HepG2 (cell line): ENCODE measurements around the gene AKAP8. TPM values are rescaled to one million over a fixed set of nuclear protein-coding genes. Genes with fewer than 3 reads are reported as not detected.

Experiments
- ATAC-seq: fragments of 200-7000 bp; cut with Tn5 transposase; 3 replicates; pipeline ENCODE4 v1.9.1; 2020; ENCODE audit warnings: mild to moderate bottlenecking, moderate library complexity
- BruUV-seq: library from RNA; stranded (reverse); fragments of 400-500 nt; replicated peaks from 2 replicates; lab custom pipeline; 2021; lab: Mats Ljungman, UMichigan
- CTCF ChIA-PET: fragments of 300-600 bp; formaldehyde crosslinking; extraction: SDS; loops from one replicate; lab custom pipeline; 2021; ENCODE audit warnings: low total read pairs, inconsistent platforms, low intra/inter-chr PET ratio; lab: Yijun Ruan, JAX
- POLR2A ChIA-PET: fragments of 350-600 bp; sonication (Branson Sonifier 250); formaldehyde crosslinking; loops from one replicate; lab custom pipeline; 2020; ENCODE audit warnings: antibody characterized with exemption, inconsistent platforms; lab: Yijun Ruan, JAX
- DNase-seq: peaks from one replicate; pipeline ENCODE4 v3.0.0-alpha.2; 2015; ENCODE audit warnings: low spot score
- FAIRE-seq: peaks from 3 replicates; lab custom pipeline; 2011; peaks lifted over from hg19 to GRCh38; lab: Jason Lieb, UNC
- H2AFZ ChIP-seq: one replicate; pipeline ENCODE4 v1.6.1; 2011; ENCODE audit warnings: low read length, inconsistent platforms
- H3K27ac ChIP-seq: fragments of 300-600 bp; 3 replicates; pipeline ENCODE4 v1.8.0; 2011; ENCODE audit warnings: mixed run types, mild to moderate bottlenecking, mixed read lengths, low read length, inconsistent platforms; ENCODE audit not compliant: insufficient read depth; ENCODE audit errors: extremely low read length
- H3K27me3 ChIP-seq, 2 experiments: fragments of 200-600 bp in 1 of 2; 2 replicates in 1 of 2; 3 replicates in 1 of 2; pipeline versions ENCODE4 v1.6.0 to v1.8.0; 2011; ENCODE audit warnings: low read length in 2 of 2, mild to moderate bottlenecking in 2 of 2, moderate library complexity in 2 of 2, inconsistent platforms in 1 of 2; ENCODE audit not compliant: insufficient read depth in 2 of 2, control insufficient read depth in 1 of 2
- H3K36me3 ChIP-seq, 2 experiments: fragments of 200-600 bp in 1 of 2; replicated peaks in 1 of 2; 2 replicates in 1 of 2; 3 replicates in 1 of 2; pipeline versions ENCODE4 v1.5.1 to v1.8.0; 2011; ENCODE audit warnings: low read length in 2 of 2, inconsistent platforms in 1 of 2; ENCODE audit not compliant: insufficient read depth in 2 of 2, control insufficient read depth in 1 of 2
- H3K4me1 ChIP-seq: 2 replicates; pipeline ENCODE4 v1.5.1; 2012; ENCODE audit warnings: low read length, inconsistent platforms; ENCODE audit not compliant: insufficient read depth
- H3K4me2 ChIP-seq: 2 replicates; pipeline ENCODE4 v1.6.0; 2011; ENCODE audit warnings: low read depth, low read length, inconsistent platforms
- H3K4me3 ChIP-seq, 3 experiments: fragments of 200-600 bp in 1 of 3; sonication (generic), shearing (Covaris generic) in 1 of 3; replicated peaks in 1 of 3; 2 replicates each; pipeline ENCODE4 v1.5.1; 2011 to 2016; ENCODE audit warnings: low read length in 3 of 3, inconsistent platforms in 2 of 3, low read depth in 2 of 3, mild to moderate bottlenecking in 2 of 3, control low read depth in 1 of 3, mixed read lengths in 1 of 3; ENCODE audit not compliant: insufficient read depth in 1 of 3
- H3K79me2 ChIP-seq: one replicate; pipeline ENCODE4 v1.6.1; 2011; ENCODE audit warnings: low read length, inconsistent platforms; ENCODE audit not compliant: insufficient read depth
- H3K9ac ChIP-seq: 2 replicates; pipeline ENCODE4 v1.6.0; 2011; ENCODE audit warnings: mild to moderate bottlenecking, low read depth, low read length, inconsistent platforms; ENCODE audit not compliant: insufficient read depth
- H3K9me3 ChIP-seq: 2 replicates; pipeline ENCODE4 v1.5.1; 2012; ENCODE audit warnings: mild to moderate bottlenecking, low read length
- H4K20me1 ChIP-seq: 2 replicates; pipeline ENCODE4 v1.6.0; 2011; ENCODE audit warnings: inconsistent platforms, mild to moderate bottlenecking, low read length, moderate library complexity; ENCODE audit not compliant: insufficient read depth
- TRIM24 ChIP-seq: sonication (generic); formaldehyde crosslinking; IDR thresholded peaks from 2 replicates; pipeline ENCODE4 v1.8.0; 2022; ENCODE audit warnings: mild to moderate bottlenecking, missing genetic modification reagents
- ZNF224 ChIP-seq: sonication (generic); formaldehyde crosslinking; IDR thresholded peaks from 2 replicates; pipeline ENCODE4 v1.5.0; 2020; ENCODE audit warnings: mild to moderate bottlenecking, missing genetic modification reagents
- ZNF280D ChIP-seq: sonication (generic); formaldehyde crosslinking; IDR thresholded peaks from 2 replicates; pipeline ENCODE4 v1.5.1; 2020; ENCODE audit warnings: mild to moderate bottlenecking, missing genetic modification reagents
- WGBS: methylation state at CpG from one replicate; pipeline ENCODE4 v1.1.6; 2017; ENCODE audit warnings: low lambda C conversion rate; 5-methylcytosine and 5-hydroxymethylcytosine counted together
- in situ Hi-C: cut with HindIII; loops from 2 replicates; pipeline ENCODE4 v1.10.0; 2017; ENCODE audit warnings: low pct_unique_long_range_greater_than_20kb; ENCODE audit not compliant: extremely low pct_ligation_motif_present
- intact Hi-C: fragments of 100-400 bp; cut with micrococcal nuclease; formaldehyde crosslinking; loops from one replicate; pipeline ENCODE4 v1.10.0; 2022; ENCODE audit not compliant: unreplicated experiment
- polyA plus RNA-seq, 8 experiments: library from polyadenylated mRNA; depleted of rRNA in 3 of 8; stranded (reverse) in 7 of 8; unstranded in 1 of 8; fragments of >200 nt; fragmentation: Illumina TruSeq in 4 of 8; extraction: Trizol in 4 of 8; gene quantifications; 2 replicates each; pipeline versions ENCODE4 v1.2.1 to v1.2.3, GENCODE V29; 2011 to 2016; ENCODE audit warnings: low read depth in 4 of 8, missing spikeins in 1 of 8, mixed read lengths in 1 of 8; ENCODE audit not compliant: insufficient read depth in 1 of 8
- total RNA-seq, 5 experiments: library from RNA; depleted of rRNA; stranded (reverse); fragments of >200 nt; fragmentation: Illumina TruSeq; extraction: Trizol; gene quantifications; 2 replicates each; pipeline ENCODE4 v1.2.3, GENCODE V29; 2016; ENCODE audit warnings: low read depth in 1 of 5
- TF ChIP-seq, protein P1 (sequence below): sonication (generic); formaldehyde crosslinking; IDR thresholded peaks from 2 replicates; pipeline ENCODE4 v1.8.0; 2023; ENCODE audit warnings: mild to moderate bottlenecking, missing genetic modification reagents
- TF ChIP-seq, protein P2 (sequence below): IDR thresholded peaks from 2 replicates; pipeline ENCODE4 v1.6.1; 2018; ENCODE audit warnings: missing genetic modification reagents

Gene AKAP8
- total and polyA plus RNA-seq, 2 of the 13 experiments (the other 11 are each of a cell fraction or from before 2014, with no cell fraction given), result 15.9 to 22.1 TPM

GRCh38 chr19:15371786-15372380 lies 7.7 kb downstream of the AKAP8 start (continued):
- TF ChIP-seq, protein P1, sequence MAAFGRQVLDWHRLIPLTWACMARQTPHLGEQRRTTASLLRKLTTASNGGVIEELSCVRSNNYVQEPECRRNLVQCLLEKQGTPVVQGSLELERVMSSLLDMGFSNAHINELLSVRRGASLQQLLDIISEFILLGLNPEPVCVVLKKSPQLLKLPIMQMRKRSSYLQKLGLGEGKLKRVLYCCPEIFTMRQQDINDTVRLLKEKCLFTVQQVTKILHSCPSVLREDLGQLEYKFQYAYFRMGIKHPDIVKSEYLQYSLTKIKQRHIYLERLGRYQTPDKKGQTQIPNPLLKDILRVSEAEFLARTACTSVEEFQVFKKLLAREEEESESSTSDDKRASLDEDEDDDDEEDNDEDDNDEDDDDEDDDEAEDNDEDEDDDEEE (CRISPR knock-in tag), result no peak

DNA sequence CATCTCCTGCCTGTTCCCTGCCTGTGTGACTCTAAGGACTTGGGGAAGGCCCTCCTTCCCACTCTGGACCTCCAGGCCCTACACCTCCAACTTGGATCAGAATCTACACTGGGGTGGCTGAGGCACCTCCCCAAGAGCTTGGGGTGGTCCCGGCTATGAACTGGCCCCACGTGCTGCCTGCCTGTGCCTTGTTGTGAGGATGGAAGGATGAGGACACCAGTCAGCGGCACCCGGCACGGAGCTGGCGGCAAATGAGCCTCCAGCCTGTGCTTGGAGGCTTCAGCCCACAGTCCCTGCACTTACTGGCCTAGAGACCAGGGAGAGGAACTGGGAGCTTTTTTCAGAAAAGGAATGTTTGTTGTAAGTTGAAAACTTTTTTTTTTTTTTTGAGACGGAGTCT lies 8.5 kb downstream of the AKAP8 start:
- in situ Hi-C loops, result no loop called here
- H3K4me3 ChIP-seq, result no peak overlapping the region
- FAIRE-seq (no peak), ATAC-seq (no peak), DNase-seq (no peak)
- H3K36me3 ChIP-seq, result peaks cover 35 to 82% of the 10 kb centered on the region in 2 experiments
- no peak overlapping the region for H3K4me2 ChIP-seq
- WGBS, result 95% methylated on average over 5 of the region's 7 CpGs
- intact Hi-C loops, result loop anchor here (10.0 kb wide), 1 partner anchor 86 kb away; no protein-coding TSS in a partner anchor
- H3K9ac ChIP-seq, result no peak overlapping the region
- TF ChIP-seq ZNF224 (CRISPR knock-in tag) (no peak), TRIM24 (no peak), ZNF280D (CRISPR knock-in tag) (no peak)
- TF ChIP-seq, protein P2, sequence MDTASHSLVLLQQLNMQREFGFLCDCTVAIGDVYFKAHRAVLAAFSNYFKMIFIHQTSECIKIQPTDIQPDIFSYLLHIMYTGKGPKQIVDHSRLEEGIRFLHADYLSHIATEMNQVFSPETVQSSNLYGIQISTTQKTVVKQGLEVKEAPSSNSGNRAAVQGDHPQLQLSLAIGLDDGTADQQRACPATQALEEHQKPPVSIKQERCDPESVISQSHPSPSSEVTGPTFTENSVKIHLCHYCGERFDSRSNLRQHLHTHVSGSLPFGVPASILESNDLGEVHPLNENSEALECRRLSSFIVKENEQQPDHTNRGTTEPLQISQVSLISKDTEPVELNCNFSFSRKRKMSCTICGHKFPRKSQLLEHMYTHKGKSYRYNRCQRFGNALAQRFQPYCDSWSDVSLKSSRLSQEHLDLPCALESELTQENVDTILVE, result no peak
- no peak overlapping the region for H2AFZ ChIP-seq
- H3K27me3 ChIP-seq, result no peaks in the 10 kb centered on the region
- H3K4me1 ChIP-seq, result peaks cover 4% of the 10 kb centered on the region
- H3K27ac ChIP-seq, result no peak overlapping the region
- POLR2A ChIA-PET, result interaction anchor here (0.7 kb wide), 1 partner anchor 29 kb away, joined by 4 read pairs; no protein-coding TSS in a partner anchor
- CTCF ChIA-PET, result no interaction called here
- H3K9me3 ChIP-seq, result no peaks in the 10 kb centered on the region
- H4K20me1 ChIP-seq, result peaks cover 12% of the 10 kb centered on the region
- peaks cover 29% of the 10 kb centered on the region for H3K79me2 ChIP-seq
- no TSS peak for BruUV-seq
